NCI-H510A treated with DMSO at 0.1 percent for 48 hours (cell line): ENCODE results near the gene RAP1GAP2.
"Not testable (repeated sequence)": the region's sequence is repeated elsewhere in the genome, so short reads cannot be mapped to it uniquely, and the experiment has no call there.

Experiments
- DNase-seq: peaks from one replicate; lab custom pipeline; 2025; lab: John Stamatoyannopoulos, UW

RAP1GAP2 gene

DNA sequence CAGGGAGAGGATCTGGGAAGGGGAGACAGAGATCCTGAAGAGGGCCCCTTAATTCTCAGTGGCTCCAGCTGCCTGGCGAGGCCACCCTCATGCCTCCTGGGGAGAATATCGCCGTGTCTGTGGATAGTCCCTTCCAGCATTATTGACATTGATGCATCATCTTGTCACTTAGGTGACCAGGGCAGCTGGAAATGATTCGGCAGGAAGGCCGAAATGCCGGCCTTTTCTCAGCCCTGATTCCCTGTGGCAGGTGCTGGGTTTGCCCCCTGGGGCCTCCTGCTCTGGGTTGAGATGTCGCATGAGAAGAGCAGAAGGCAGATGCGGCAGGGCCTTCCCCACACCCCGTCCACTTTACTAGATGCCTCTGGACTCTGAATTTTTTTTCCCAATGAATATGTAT is 89.5 kb downstream of the RAP1GAP2 start:
- DNase-seq, result peak; percentile 39

DNA sequence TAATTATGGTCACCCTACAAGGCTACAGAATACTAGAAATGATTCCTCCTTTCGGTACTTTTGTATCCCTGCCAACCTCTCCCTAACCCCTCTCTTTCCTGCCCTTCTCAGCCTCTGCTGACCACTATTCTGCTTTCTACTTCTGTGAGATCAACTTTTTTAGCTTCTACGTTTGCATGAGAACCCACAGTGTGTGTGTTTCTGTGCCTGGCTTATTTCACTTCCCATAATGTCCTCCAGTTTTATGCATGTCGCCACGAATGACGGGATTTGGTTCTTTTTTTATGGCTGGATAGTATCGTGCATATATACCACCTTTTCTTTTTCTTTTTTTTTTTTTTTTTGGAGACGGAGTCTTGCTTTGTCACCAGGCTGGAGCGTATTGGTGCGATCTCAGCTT is 92.1 kb downstream of the RAP1GAP2 start:
- DNase-seq, result no peak

DNA sequence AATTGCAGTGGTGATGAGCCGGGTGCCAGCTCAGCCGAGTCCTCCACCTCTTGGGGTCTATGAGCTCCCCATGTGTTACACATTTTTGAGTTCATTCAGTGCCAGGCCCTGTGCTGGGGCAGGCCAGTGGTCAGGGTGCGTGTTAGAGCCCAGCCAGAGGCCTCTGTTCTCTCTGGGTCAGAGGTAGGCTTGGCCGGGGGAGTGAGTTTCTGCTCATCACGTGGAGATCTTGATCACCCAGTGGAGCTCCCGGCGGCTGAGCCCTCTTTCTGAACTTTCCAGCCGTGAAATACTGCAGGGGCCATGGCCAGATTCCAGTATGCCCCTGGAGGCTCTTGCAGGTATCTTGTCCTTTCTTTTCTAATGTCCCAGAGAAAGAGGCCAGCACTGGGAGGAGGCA is 93.0 kb downstream of the RAP1GAP2 start:
- no peak for DNase-seq

DNA sequence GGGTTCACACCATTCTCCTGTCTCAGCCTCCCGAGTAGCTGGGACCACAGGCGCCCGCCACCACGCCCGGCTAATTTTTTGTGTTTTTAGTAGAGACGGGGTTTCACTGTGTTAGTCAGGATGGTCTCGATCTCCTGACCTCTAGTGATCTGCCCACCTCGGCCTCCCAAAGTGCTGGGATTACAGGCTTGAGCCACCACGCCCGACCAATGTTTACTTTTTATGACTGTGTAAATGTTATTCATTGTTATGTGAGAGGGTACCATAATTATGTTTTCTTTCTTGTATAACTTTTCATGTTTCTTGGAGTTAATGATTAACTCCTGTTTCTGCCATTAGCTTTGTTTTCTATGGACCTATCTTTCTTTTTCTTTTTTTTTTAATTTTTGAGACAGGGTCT is 94.5 kb downstream of the RAP1GAP2 start:
- DNase-seq, result not testable (repeated sequence)

DNA sequence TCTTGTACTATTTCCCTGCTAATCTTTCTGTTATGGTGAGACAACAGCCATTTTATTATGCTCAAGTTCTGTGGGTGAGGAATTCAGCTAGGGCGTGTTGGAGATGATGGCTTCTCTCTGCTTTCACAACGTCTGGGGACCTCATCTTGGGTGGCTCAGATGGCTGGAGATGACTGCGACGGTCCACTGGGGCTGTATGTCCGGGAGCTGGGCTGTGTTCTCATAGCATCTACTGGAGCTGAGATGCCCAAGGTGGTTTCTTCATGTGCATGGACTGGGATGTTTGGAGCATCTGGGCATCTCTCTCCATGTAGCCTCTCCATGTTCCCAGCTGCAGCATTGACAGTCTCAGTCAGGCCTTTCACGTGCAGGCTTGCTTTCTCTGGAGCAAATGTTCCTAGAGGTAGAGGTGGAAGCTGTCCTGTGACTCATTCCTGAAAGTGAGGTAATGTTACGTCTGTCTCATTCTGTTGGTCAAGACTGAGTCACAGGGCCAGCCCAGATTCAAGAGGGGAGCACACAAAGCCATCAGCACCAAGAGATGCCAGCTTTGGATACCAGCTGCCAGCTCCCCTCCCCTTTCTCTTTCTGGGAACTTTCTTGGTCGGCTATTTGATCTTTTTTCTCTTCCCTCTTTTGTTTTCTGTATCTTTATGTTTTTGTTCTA is 96.2 kb downstream of the RAP1GAP2 start:
- peak; percentile 19 for DNase-seq

DNA sequence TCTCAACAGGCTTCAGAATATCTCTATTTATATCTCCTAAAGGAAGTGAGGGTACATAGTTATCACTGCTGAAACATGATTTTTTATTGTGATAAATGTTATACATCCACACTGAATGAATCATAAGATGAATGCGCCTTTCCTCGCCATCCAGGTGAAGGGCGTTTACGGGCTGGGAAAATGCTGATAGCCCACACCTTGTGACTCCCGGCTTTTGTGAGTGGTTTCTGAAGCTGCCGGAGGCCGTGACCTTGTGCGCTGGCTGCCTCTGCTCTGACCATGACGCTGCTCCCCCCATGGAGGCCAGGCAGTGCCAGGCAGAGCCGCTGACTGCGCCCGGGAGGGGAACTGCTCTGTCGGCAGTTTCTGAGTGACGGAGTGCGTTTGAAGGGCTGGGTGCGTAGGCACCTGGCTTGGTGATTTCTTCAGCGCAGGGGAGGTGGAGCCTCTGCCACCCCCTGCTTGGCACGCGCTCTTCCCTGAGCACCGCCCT is 97.2 kb downstream of the RAP1GAP2 start:
- no peak for DNase-seq

DNA sequence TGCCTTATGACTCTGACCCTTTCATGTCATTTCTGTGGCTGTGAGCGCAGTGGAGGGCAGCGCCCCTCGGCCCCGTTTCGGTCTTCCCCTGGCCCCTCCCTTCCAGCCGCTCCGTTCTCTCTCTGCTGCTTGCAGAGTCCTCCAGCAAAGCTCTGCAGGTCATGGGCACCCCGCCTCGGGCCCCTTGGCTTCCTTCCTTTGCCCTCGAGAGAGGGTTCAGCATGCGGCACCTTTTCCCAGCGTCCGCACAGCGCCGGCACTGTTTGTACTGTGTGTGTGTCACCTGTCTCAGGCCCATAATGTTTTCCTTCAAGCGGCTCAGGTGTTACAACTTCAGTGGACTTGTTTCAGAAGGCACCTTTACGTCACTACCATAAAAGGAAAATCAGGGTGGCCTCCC is 98.5 kb downstream of the RAP1GAP2 start:
- DNase-seq, result peak; percentile 14

DNA sequence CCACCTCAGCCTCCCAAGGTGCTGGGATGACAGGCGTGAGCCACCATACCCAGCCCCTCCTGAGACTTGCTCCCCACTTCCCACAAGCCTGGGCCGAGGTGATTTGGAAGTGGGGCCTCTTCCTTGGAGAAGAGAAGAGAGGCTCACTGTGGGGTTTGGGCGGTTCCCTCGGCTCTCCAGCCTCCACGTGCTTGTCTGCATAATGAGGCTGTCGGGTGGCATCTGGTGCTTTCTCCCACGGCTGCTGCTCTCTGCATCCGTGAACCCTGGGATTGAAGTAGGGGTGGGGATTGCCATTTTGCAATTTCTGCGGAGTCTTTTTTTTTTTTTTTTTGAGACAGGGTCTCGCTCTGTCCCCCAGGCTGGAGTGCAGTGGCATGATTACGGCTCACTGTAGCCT is 101.4 kb downstream of the RAP1GAP2 start:
- DNase-seq, result no peak

DNA sequence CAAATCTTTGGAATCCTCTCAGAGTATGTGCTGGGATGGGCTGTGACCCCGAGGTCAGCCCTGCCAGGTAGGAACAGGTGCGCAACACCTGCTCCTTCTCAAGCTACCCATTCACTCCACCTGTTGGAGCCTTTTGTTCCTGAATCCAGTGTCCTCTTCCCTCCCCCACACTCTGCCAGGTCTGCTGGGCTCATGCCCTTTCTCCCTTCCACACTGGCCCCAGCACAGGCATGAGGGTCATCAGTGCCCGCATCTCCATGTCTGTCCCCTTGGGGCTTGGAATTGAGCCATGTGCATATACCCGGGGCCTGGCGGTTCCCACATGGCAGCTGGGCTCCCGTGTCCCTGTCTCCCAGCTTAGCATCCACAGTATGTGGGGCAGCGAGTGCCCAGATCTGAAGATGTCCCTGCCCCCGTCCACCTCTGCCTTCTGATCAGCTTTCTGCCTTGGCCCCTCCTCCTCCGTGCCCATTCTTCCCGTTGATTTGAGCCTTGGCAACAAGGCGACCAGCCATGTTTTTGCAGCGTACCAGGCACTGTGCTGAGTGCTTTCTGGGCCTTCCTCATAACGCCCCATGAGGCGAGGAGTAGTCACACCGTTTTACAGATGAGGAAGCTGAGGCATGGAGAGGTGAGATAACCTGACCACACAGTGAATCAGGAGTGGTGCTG is 102.2 kb downstream of the RAP1GAP2 start:
- DNase-seq, result peak; percentile 66

DNA sequence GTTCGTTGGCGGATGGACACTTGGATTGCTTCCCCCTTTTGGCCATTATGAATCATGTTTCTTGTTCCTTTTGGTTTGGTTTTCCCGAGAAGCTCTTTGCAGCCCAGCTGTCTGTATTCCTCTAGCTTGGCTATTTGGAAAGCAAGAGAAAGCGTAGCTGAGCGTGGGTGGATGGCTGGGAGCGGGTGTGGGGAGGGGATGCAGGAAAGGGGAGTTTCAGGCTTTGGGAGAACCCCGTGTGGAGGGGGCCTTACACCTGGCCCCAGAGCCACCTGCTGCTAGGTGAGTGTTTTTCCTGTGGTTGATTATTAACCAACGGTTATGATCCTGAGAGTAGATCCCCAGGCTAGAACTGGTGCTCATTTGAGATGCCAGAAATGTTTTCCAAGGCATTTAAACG is 103.7 kb downstream of the RAP1GAP2 start:
- peak; percentile 62 for DNase-seq

DNA sequence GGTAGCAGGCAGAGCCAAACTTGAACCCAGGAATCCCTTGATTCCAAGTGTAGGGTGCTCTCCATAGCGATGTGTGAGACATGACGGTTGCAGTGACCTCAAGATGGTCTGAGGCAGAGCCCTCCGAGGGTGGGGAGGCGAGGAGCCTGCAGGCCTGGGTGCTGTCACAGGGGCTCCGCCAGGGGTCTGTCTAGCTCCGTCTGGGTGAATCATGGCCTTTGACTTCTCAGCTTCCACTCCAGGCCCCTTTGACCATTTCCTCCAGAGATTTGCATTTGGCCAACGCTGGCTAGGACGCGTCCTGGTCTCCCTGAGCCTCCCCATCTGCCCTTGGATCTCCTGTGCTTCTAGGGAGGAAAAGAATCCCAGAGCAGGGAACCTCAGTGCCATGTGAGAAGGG is 104.6 kb downstream of the RAP1GAP2 start:
- DNase-seq, result no peak

DNA sequence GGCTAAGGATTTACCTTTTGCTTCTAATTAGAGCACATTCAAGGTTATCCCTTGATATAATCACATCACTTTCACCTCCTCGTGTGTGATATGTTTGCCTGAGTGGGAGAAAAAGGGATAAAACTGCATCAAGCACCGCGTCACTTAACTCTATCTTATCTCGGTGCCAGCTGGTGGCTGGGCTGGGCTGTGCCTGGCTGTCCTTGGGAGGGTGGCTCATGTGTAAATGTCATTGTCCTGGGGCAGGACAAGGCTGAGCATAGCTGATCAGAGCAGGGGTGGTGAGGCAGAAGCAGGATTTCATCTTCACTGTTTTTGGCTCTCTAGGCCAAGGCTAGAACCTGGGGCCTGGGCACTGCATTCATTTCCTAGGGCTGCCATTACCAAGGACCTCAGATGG is 105.3 kb downstream of the RAP1GAP2 start:
- DNase-seq, result no peak

DNA sequence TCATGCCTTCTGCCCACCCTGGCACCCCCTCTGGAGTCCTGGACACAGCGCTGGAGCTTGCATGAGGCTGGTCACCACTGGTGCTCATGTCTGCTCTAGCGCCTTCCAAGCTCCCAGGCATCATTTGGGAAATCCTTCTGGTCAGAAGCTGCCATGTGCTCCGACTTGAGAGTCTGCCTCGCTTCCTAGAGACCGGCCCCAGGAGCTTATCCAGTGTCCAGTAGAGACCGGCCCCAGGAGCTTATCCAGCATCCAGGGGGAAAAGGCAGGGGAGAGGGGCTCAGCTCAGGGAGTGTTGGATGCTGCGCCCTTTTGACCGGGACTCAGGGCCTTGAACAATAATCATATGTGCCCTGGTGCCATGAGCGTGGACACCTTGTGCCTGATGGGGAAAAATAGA is 106.3 kb downstream of the RAP1GAP2 start:
- no peak for DNase-seq

DNA sequence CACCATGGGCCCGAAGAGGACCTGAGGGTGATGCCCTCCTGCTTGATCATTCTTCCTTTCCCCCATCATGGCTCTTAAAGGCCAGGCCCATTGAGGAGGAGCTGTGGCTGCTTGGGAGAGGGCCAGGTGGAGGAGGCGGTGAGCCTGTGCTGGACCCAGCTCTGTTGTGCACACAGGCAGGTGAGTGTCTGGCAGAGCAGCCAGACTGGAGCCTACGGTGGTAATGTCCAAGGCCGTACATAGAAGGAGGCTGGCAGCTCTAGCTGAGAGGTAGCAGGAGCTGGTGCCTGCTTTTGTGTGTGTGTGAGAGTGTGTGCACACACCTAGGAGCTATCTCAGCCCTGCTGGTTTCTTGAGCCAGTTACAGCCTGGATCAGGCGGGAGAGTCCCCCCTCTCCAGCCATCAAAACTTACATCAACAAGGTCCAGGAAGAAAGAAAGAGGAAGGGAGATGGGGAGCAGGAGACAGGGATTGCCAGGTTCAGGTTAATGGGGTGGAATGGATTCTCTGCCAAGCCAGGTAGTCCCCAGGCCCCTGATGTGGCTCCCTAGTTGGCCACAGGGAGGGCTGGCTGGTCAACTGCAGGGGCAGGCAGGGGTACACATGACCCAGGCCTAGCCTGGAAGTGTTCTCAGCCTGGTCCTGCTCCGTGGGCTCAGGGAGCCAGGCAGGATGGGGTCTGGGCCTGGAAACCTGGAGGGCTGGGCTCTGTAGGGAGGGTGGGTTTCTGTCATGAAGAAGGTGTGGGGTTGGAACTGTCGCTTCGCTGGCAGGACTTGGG is 107.1 kb downstream of the RAP1GAP2 start:
- peak; percentile 70 for DNase-seq

DNA sequence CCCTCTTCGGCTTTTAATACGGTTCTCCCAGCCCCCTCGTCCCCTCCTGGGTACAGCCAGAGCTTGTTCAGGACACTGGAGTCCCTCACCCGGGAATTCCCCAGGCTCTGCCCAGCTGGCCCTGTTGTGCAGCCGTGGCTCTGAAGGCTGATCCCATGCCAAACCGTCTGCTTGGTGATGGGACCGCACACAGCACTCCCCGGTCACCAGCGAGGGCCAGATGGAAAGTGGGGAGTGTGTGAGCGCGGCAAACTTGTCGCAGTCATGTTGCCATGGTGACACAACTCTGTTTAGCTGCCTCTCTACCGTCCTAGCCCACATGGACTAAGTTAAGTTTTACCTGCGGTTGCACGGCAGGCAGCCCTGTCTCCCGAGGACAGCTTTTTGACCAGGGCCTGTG is 107.9 kb downstream of the RAP1GAP2 start:
- DNase-seq, result peak; percentile 34

DNA sequence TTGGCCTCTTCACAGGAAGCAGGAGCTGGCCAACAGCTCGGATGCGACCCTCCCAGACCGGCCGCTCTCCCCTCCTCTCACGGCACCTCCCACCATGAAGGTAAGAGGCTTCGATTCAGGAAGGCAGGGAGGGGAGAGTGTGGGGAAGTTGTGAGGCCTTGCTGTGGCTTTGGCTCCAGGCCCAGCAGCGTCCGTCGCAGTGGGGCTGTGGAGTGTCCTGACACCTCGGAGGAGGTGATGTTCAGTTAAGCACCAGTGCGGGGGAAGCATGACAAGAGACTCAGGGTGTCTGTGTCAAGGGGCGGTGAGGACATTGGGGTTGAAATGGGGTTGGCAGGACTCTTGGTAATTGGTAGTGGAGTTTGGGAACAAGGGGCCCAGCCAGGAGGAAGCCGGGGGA is 109.0 kb downstream of the RAP1GAP2 start:
- no peak for DNase-seq

DNA sequence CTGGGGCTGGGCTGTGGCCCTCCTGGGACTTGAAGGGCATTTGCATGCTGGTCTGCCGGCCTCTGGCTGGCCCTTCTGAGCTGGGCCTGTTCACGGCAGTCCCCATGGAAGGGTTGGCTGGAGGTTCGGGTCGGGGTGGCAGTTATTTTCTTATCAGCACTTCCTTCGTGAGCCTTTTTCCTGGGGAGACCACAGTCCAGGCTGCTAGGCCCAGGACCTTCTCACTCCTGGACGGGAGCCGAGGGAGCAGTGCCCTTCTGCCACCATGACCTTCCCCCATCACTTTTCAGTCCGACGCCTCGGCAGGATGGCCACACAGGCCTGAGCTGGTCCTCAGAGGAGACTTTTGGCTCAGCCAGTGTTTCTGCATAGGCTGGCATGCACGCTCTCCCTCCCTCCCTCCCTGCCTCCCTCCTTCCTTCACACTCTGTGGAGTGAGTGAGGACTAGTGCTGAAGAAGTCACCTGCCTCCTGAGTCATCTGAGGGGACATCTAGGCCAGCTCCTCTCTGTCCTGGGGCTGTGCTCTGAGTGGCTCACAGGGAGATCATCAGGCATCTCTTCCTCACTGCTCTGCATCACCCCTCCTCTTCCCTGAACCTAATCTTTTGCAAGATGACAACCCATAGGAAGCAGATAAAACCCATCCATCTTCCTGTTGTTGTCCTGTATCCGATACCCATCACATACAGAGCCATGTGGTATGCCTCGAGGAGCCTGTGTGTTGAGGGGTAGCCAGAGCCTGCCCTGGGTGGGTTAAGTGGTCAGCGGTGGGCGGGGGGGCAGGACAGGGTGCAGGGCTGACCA is 109.7 kb downstream of the RAP1GAP2 start:
- DNase-seq, result no peak

DNA sequence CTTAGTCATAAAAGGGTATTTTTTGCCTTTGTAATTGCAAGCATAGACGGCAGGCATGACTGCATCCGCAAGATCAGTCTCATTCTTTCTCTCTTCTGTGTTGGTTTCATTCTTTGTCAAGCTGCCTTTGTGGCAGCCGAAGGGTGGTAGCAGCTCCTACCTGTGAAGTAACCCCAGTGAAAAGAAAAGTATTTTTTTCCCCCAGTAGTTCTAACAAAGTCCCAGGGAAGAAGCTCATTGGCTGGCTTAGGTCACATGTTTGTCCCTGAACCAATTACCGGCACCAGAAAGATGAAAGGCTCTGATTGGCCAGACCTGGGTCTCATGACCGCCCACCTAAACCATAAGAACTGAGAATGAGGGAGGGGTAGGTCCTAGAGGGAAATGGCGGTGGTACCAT is 110.7 kb downstream of the RAP1GAP2 start:
- no peak for DNase-seq

DNA sequence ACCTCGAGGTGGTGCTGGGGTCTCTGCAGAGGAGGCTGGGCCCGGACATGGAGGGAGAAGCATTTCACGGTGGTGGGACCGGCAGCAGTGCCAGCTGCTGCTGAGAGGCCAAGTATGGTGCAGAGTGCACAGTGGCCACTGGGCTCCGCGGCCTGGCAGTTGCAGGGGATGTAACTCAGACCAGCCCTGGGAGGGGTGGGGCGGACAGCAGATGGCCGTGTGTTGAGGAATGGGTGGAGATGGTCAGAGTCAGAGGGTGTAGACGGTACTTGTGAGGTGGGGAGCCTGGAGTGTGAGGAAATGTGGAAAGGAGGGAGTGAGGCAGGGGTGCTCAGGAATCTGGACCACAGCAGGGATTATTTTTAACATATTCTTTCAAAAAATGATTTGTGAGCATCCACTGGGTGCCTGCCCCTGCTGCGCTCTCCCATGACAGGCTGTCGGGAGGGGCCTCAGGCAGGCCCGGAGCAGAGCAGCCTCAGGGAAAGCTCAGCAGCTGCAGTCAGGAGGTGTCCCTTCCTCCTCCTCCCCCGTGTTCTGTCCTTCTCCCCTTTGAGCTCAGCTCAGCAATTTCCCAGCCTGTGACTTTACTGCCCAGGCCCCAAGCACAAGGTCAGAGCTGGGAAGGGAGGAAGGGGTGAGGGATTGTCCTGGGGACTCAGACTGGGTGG is 113.1 kb downstream of the RAP1GAP2 start:
- no peak for DNase-seq

DNA sequence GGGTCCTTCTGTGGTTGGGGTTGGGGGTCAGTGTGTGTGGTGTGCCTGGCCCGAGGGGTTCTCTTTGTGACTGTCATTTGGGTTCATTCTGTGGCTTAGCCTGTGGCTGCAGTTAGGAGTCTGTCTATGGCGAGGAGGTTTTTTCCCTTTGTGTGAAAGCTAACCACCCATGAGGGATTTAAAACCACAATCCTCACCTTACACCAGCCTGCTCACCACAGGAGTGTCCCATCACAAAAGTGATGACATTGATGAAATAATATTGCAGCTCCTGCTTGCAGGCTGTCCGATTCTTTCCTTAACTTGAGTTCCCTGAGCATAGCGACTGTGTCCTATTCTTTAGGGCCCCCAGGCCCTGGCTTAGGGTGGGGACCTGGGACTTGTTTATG is 113.6 kb downstream of the RAP1GAP2 start:
- no peak for DNase-seq

DNA sequence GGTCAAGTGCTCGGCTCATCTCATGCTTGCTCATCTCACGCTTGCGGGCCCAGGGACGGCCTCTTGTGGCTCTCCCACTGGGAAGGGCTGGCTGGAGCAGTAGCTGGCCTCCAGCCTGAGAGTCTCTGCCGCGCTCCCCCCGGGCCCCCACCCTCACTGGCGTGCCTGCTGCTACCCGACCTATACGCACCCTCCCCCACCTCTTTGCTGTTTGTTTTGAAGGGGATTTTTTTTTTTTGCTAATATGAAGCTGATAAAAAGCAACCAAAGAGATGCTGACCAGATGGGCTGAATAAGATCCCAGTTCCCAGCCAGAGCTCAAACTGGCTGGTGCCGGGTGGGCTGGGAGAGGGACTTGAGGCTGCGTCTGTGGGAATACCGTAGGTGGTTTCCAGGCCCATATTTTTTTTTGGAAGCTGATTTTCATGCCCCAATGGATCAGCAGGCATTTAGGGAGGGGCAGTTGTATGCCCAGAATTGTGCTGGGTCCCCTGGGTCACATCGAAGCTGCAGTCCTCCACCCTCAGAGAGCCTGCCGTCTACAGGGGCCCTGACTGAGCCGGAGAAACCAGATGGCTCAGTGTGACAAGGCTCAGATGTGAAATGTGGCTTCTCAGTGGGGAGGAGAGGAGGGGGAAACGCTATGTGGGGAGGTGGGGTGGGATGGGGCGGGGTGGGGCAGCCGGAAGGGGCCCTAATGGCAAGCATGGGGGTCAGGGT is 115.0 kb downstream of the RAP1GAP2 start:
- no peak for DNase-seq
